SK-MEL-5 (cell line): ENCODE data around the gene OR51T1. TPM values are rescaled to one million over a fixed set of nuclear protein-coding genes. Genes with fewer than 3 reads are reported as not detected.
A peak's percentile ranks its signal among the peaks of the same experiment; 100 is the strongest.
"Not testable (repeated sequence)": the region's sequence is repeated elsewhere in the genome, so short reads cannot be mapped to it uniquely, and the experiment has no call there.

Source experiments
- DNase-seq: peaks from one replicate; pipeline ENCODE4 v3.0.0-alpha.2; 2016; ENCODE audit warnings: low read depth, low spot score
- in situ Hi-C: cut with HindIII; loops from 2 replicates; pipeline ENCODE4 v1.10.0; 2016; ENCODE audit warnings: low sequenced_read_pairs, high pct_unique_total_duplicates, low pct_unique_long_range_greater_than_20kb
- polyA plus RNA-seq, 2 experiments: library from polyadenylated mRNA; depleted of rRNA; stranded (reverse); fragments of >200 nt; gene quantifications; 2 replicates each; pipeline ENCODE4 v1.2.3, GENCODE V29; 2015
- total RNA-seq: library from RNA; depleted of rRNA; stranded (reverse); fragments of >200 nt; shearing (Covaris generic); gene quantifications from 2 replicates; pipeline ENCODE4 v1.2.3, GENCODE V29; 2014; rRNA removed

The OR51T1 gene, protein sequence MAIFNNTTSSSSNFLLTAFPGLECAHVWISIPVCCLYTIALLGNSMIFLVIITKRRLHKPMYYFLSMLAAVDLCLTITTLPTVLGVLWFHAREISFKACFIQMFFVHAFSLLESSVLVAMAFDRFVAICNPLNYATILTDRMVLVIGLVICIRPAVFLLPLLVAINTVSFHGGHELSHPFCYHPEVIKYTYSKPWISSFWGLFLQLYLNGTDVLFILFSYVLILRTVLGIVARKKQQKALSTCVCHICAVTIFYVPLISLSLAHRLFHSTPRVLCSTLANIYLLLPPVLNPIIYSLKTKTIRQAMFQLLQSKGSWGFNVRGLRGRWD
- total RNA-seq: not detected in 2 replicates
- not detected in 2 replicates for polyA plus RNA-seq (2015; cell fraction: cytosol; rRNA removed)
- not detected in 2 replicates for polyA plus RNA-seq (2015; cell fraction: nucleus; rRNA removed)

DNA sequence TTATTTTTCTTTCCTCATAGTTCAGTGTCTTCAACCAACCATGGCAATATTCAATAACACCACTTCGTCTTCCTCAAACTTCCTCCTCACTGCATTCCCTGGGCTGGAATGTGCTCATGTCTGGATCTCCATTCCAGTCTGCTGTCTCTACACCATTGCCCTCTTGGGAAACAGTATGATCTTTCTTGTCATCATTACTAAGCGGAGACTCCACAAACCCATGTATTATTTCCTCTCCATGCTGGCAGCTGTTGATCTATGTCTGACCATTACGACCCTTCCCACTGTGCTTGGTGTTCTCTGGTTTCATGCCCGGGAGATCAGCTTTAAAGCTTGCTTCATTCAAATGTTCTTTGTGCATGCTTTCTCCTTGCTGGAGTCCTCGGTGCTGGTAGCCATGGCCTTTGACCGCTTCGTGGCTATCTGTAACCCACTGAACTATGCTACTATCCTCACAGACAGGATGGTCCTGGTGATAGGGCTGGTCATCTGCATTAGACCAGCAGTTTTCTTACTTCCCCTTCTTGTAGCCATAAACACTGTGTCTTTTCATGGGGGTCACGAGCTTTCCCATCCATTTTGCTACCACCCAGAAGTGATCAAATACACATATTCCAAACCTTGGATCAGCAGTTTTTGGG is at the start of gene OR51T1:
TSS of gene OR51T1 (plus strand) at position 41 of the 641 bp plus-strand sequence. CDS start at position 41, 0 bp downstream.
- in situ Hi-C loops: no loop called here
- no peak for DNase-seq

DNA sequence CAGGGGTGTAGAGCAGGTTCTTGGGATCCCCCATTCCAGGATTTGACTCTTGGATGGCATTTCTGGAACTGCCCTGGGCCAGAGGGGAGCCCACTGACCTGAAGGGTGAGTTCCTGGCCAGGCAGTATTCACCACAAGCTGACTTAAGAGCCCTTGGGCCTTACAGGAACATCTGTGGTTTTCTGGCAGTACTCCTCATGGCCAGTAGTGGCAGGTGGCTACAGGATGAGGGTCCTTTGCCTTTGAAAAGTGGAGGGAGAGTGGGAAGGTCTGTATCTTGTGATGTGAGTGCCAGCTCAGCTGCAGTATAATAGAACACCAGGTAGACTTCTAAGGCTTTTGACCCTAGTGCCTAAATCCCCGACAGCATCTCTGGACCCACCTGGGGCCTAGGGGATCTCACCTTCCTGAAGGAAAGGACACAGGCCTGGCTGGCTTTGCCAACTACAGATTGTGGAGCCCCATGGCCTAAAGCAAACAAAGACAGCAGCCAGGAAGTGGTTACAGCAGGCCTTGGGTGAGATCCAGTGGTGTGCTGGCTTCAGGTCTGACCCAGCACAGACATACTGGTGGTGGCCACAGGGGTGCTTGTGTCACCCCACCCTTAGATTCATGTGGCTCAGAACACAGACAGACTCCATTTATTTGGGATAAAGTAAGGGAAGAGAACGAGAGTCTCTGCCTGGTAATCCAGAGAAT is 41.7 kb upstream of the OR51T1 start:
- DNase-seq: no peak
- in situ Hi-C loops: no loop called here

DNA sequence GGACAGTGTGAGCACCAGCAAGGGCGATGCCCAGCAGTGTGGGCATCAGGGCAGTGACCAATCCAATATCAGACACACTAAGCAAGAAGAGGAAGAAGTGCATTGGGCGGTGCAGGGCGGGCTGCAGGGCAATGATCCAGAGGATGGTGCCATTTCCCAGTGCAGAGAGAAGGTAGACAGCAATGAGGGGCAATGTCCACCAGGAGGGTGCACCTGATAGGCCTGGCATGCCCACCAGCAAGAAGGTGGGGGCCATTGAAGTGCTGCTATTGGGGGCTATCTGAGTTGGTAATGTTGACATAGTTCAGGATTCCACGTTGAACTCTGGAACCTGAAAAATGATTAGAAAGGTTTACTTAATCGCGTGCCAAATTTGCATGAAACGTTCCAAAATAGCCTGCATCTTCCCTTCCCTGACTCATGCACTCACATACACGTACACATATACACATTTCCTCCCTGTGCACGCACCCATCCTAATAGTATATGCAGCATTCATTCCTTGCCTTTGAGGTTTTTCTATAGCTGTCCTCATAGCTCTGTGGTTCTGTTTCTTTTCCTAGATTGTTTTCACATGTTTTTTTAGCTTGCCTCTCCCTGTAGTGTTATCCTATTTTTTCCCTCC is 32.7 kb upstream of the OR51T1 start, which contains the start of gene OR51S1:
TSS of gene OR51S1 (minus strand) at position 301 of the 625 bp plus-strand sequence. CDS start at position 301, 0 bp downstream.
- no peak for DNase-seq

DNA sequence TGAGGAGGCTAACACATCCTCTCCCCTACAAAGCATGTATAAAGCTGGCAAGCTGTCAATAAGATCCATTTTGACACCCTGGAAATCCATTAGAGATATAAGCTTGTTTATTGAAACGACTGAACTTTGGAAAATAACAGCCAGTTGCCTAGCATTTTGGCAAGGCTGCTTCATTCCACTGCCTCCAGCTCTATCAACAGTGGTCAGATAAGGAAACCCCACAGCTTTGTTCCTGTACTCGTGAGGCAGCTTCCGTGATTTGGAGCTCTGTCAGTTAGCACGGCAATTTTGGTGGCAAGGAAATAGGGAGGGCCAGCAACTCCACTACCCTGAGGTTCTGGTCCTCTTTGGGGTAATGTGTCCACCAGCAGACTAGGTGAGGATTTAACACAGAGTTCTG is 30.7 kb upstream of the OR51T1 start:
- no peak for DNase-seq
- in situ Hi-C loops: no loop called here

More for the DNA sequence above, 32.7 kb upstream of the OR51T1 start, which contains the start of gene OR51S1:
- in situ Hi-C loops: no loop called here

DNA sequence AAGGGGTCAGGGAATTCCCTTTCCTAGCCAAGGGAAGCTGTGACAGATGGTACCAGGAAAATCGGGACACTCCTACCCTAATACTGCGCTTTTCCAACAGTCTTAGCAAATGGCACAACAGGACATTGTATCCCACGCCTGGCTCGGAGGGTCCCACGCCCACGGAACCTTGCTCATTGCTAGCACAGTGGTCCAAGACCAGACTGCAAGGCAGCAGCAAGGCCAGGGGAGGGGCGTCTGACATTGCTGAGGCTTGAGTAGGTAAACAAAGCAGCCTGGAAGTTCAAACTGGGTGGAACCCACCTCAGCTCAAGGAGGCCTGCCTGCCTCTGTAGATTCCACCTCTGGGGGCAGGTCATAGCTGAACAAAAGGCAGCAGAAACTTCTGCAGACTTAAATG is 27.4 kb upstream of the OR51T1 start:
- DNase-seq, in situ Hi-C loops: not testable (repeated sequence)

- no peak for DNase-seq
- in situ Hi-C loops: no loop called here
These were observed 19.1 kb upstream of the OR51T1 start for GRCh38 chr11:4862447-4863236.

- in situ Hi-C loops: no loop called here
- DNase-seq: no peak
These were observed 17.8 kb upstream of the OR51T1 start for GRCh38 chr11:4863876-4864275.

- in situ Hi-C loops: no loop called here
- DNase-seq: no peak
These were observed 15.8 kb upstream of the OR51T1 start for GRCh38 chr11:4865855-4866254.

GRCh38 chr11:4881188-4881587 is 512 bp upstream of the OR51T1 start:
- in situ Hi-C loops: no loop called here
- DNase-seq: no peak

DNA sequence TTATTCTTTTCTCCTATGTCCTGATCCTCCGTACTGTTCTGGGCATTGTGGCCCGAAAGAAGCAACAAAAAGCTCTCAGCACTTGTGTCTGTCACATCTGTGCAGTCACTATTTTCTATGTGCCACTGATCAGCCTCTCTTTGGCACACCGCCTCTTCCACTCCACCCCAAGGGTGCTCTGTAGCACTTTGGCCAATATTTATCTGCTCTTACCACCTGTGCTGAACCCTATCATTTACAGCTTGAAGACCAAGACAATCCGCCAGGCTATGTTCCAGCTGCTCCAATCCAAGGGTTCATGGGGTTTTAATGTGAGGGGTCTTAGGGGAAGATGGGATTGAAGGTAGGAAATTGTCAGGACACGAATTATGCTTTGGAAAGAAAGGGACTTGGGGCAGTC is 843 bp downstream of the OR51T1 start:
- no peak for DNase-seq
- in situ Hi-C loops: no loop called here

- in situ Hi-C loops: no loop called here
These were observed 2.7 kb downstream of the OR51T1 start for GRCh38 chr11:4884361-4884760.

GRCh38 chr11:4886186-4886585 is 4.5 kb downstream of the OR51T1 start:
- no peak for DNase-seq
- in situ Hi-C loops: no loop called here

More at GRCh38 chr11:4884361-4884760, 2.7 kb downstream of the OR51T1 start:
- DNase-seq: no peak

GRCh38 chr11:4887591-4887990 is 5.9 kb downstream of the OR51T1 start:
- in situ Hi-C loops: no loop called here
- DNase-seq: no peak

GRCh38 chr11:4890279-4890678 is 8.6 kb downstream of the OR51T1 start:
- DNase-seq: no peak
- in situ Hi-C loops: no loop called here

GRCh38 chr11:4891996-4892640 is 10.4 kb downstream of the OR51T1 start:
- in situ Hi-C loops: no loop called here
- DNase-seq: peak; percentile 8

GRCh38 chr11:4903484-4903883 is 21.8 kb downstream of the OR51T1 start, which contains the start of gene OR51A7:
Gene OR51A7 (plus strand): TSS chr11:4903783. CDS start chr11:4907370, 3,587 bp downstream.
- DNase-seq: no peak
- in situ Hi-C loops: no loop called here
